ENCODE data around the gene NOTCH1. TPM values are rescaled to one million over a fixed set of nuclear protein-coding genes. Genes with fewer than 3 reads are reported as not detected.

Gene NOTCH1
- total RNA-seq, 1 experiment from 2014 or later, result 17.7 TPM

DNA sequence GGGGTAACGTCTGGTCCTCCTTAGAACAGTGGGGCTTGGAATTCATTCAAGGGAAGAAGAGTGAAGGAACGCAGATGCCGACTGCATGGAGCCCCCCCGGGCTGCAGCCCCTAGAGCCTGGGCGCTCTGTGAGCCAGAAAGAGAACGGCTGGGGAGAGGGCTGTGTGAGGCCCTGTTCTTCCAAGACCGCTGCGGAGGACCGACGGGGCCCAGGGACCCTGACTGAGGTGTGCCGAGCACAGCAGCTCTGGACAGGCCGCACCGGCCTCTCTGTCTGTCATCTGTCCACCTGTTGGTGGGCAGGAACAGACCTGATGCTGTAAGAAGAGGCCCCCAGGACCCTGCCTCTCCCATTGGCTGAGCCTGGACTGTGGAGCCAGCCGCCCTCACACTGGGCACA lies 7.7 kb upstream of the NOTCH1 start:
- Mint-ChIP-seq H3K36me3 (ENCODE audit: insufficient read depth, unreplicated experiment) (no peaks in the 10 kb centered on the region), H3K27ac (ENCODE audit: unreplicated experiment) (no peak overlapping the region), H3K9me3 (ENCODE audit: low read depth, unreplicated experiment) (peaks cover 1% of the 10 kb centered on the region), H3K4me1 (ENCODE audit: low read depth, unreplicated experiment) (peaks cover 14% of the 10 kb centered on the region), H3K27me3 (ENCODE audit: unreplicated experiment) (no peaks in the 10 kb centered on the region), H3K4me3 (ENCODE audit: low read depth, unreplicated experiment) (no peak overlapping the region)
- no TSS peak for BruUV-seq (replicated peaks)
- TF ChIP-seq, protein P1, sequence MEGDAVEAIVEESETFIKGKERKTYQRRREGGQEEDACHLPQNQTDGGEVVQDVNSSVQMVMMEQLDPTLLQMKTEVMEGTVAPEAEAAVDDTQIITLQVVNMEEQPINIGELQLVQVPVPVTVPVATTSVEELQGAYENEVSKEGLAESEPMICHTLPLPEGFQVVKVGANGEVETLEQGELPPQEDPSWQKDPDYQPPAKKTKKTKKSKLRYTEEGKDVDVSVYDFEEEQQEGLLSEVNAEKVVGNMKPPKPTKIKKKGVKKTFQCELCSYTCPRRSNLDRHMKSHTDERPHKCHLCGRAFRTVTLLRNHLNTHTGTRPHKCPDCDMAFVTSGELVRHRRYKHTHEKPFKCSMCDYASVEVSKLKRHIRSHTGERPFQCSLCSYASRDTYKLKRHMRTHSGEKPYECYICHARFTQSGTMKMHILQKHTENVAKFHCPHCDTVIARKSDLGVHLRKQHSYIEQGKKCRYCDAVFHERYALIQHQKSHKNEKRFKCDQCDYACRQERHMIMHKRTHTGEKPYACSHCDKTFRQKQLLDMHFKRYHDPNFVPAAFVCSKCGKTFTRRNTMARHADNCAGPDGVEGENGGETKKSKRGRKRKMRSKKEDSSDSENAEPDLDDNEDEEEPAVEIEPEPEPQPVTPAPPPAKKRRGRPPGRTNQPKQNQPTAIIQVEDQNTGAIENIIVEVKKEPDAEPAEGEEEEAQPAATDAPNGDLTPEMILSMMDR (IDR thresholded peaks at IDR 0.05; ENCODE audit: unreplicated experiment), result no peak
- intact Hi-C loops (cut with micrococcal nuclease; ENCODE audit: unreplicated experiment), result no loop called here
- DNase-seq, result no peak
- CTCF ChIA-PET, result no interaction called here

DNA sequence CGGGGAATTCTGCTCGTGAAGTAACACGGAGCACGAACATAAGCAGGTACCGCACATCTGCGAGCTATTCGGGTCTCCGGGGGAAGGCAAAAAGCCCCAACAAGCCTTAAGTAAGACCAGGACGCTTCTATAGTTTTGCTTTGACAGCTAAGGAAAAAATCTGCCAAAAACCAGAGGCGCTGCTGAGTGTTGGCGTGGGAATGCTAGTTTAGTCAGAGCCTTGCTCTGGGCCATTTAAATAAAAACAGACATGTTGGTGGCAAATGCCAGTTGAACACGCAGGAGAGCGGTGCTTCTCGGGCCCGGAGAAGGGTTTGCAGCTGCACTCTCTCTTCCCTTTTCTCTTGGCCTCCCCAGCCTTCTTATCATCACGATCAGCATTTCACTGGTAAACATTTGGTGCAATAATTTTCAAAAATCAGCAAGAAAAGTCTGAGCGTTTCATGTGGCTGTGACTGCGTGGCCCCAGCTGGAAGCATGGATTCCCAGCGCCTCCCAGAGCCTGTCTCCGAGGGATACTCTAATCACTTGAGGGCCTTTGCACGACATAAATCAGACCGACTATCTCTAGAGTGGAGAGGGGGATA lies 6.4 kb upstream of the NOTCH1 start:
- Mint-ChIP-seq H3K27ac (ENCODE audit: unreplicated experiment) (no peak overlapping the region), H3K4me1 (ENCODE audit: low read depth, unreplicated experiment) (peaks cover 9% of the 10 kb centered on the region)

DNA sequence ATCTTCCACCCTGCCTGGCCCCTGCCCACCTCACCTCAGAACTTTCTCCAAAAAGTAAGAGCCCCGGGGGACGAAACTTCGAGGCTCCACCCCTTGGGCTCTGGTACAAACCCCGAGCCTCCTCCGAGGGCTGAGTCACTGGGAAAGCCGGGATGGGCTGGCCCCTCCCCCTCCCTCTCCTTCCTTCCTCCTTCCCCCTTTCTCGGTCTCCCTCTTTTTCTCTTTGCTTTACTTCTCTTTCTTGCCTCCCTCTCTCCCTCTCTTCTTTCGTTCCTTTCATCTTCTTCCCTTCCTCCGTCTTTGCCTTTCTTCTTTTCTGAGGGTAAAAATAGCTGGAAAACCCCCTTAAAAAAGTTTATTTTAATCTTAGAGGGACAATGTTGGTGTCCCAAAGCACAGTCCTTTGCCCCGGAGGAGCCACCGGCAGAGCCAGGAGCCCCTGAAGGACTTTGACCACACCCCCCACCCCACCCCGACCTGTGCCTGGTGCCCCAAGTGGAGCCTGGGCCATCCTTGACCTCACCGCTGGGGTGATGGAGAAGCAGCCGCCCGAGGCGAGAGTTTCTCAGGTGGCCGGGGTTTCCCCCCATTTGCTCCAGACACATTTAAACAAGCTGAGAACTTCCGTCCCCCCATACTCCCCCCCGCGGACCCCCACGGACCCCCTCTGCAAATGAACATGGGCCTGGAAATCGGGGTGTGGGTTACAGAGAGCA lies 5.7 kb upstream of the NOTCH1 start:
- TF ChIP-seq, protein P1 (IDR thresholded peaks at IDR 0.05; ENCODE audit: unreplicated experiment), result no peak
- Mint-ChIP-seq H3K36me3 (ENCODE audit: insufficient read depth, unreplicated experiment) (peaks cover 11% of the 10 kb centered on the region), H3K9me3 (ENCODE audit: low read depth, unreplicated experiment) (no peaks in the 10 kb centered on the region), H3K4me1 (ENCODE audit: low read depth, unreplicated experiment) (peaks cover 9% of the 10 kb centered on the region), H3K27ac (ENCODE audit: unreplicated experiment) (peak overlapping the region; percentile 24), H3K27me3 (ENCODE audit: unreplicated experiment) (no peaks in the 10 kb centered on the region), H3K4me3 (ENCODE audit: low read depth, unreplicated experiment) (no peak overlapping the region)
- intact Hi-C loops (cut with micrococcal nuclease; ENCODE audit: unreplicated experiment), result no loop called here
- peak; percentile 46 for DNase-seq
- BruUV-seq (replicated peaks), result no TSS peak
- CTCF ChIA-PET, result no interaction called here

More for the DNA sequence above, 6.4 kb upstream of the NOTCH1 start:
- DNase-seq, result no peak
- peaks cover 5% of the 10 kb centered on the region for H3K36me3 Mint-ChIP-seq (ENCODE audit: insufficient read depth, unreplicated experiment)
- CTCF ChIA-PET, result no interaction called here
- H3K9me3 Mint-ChIP-seq (ENCODE audit: low read depth, unreplicated experiment), result no peaks in the 10 kb centered on the region
- intact Hi-C loops (cut with micrococcal nuclease; ENCODE audit: unreplicated experiment), result no loop called here
- H3K4me3 Mint-ChIP-seq (ENCODE audit: low read depth, unreplicated experiment), result no peak overlapping the region
- TF ChIP-seq, protein P1 (IDR thresholded peaks at IDR 0.05; ENCODE audit: unreplicated experiment), result no peak
- no peaks in the 10 kb centered on the region for H3K27me3 Mint-ChIP-seq (ENCODE audit: unreplicated experiment)
- BruUV-seq (replicated peaks), result no TSS peak

DNA sequence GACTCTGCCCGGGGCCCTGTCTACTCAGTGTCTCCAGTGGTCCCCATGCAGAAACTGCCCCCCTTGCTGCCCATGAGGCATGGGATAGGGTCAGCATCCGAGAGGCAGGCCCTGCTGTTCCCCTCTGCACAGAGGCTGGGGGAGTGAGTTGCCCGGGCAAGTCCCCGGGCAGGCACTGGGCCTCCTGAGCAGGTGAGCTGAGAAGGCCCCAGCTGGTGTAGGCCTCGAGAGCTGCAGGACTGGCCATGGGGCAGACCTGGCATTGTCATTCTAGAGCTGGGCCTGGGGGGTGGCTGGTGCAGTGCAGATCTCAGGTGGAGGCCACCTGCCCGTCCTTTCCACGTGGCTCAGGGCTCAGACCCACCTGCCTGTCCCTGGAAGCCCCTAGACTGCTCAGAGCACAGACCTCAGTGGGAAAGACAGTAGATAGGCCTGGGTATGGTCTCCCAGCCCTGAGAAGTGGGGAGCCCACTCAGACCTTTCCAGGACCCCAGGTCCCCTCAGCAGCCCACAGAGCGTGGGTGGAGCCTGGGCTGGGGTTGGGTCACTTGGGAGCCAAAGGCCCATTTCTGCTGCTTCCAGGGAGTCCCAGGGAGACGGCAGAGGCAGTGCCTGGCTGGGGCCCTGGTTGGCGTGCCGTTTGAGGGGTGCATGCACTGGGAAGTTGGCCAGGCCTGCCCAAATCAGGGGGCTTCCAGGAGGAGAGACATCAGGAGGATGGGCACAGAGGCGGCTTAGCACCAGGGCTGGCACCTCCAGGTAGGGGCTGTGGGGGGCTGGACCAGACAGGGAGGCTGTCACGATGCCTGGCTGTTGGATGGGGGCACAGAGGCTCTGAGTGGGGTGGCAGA lies 4.8 kb upstream of the NOTCH1 start:
- CTCF ChIA-PET, result no interaction called here
- TF ChIP-seq, protein P1 (IDR thresholded peaks at IDR 0.05; ENCODE audit: unreplicated experiment), result no peak
- no peak overlapping the region for H3K4me3 Mint-ChIP-seq (ENCODE audit: low read depth, unreplicated experiment)
- BruUV-seq (replicated peaks), result no TSS peak
- no peak overlapping the region for H3K27ac Mint-ChIP-seq (ENCODE audit: unreplicated experiment)
- intact Hi-C loops (cut with micrococcal nuclease; ENCODE audit: unreplicated experiment), result no loop called here
- no peaks in the 10 kb centered on the region for H3K9me3 Mint-ChIP-seq (ENCODE audit: low read depth, unreplicated experiment)
- no peak for DNase-seq
- no peaks in the 10 kb centered on the region for H3K27me3 Mint-ChIP-seq (ENCODE audit: unreplicated experiment)
- H3K4me1 Mint-ChIP-seq (ENCODE audit: low read depth, unreplicated experiment), result peaks cover 9% of the 10 kb centered on the region
- peaks cover 18% of the 10 kb centered on the region for H3K36me3 Mint-ChIP-seq (ENCODE audit: insufficient read depth, unreplicated experiment)
